IMR-90 (cell line): ENCODE data around the gene MAFG. TPM values are rescaled to one million over a fixed set of nuclear protein-coding genes. Genes with fewer than 3 reads are reported as not detected.

ENCODE experiments used
- ATAC-seq: fragments of 200-7000 bp; cut with Tn5 transposase; 2 replicates; pipeline ENCODE4 v1.9.1; 2020; ENCODE audit warnings: low read depth, mild to moderate bottlenecking, moderate library complexity
- BruUV-seq: library from RNA; stranded (reverse); fragments of 400-500 nt; replicated peaks from 2 replicates; lab custom pipeline; 2021; lab: Mats Ljungman, UMichigan
- CTCF ChIA-PET: fragments of 300-600 bp; formaldehyde crosslinking; extraction: SDS; loops from one replicate; lab custom pipeline; 2021; ENCODE audit warnings: antibody characterized with exemption; lab: Yijun Ruan, JAX
- POLR2A ChIA-PET: fragments of 300-600 bp; sonication (Branson Sonifier 250); formaldehyde crosslinking; loops from one replicate; lab custom pipeline; 2022; ENCODE audit warnings: antibody characterized with exemption; ENCODE audit not compliant: unreplicated experiment; lab: Charles Lee
- DNase-seq: peaks from one replicate; pipeline ENCODE4 v3.0.0; 2013
- H2AFZ ChIP-seq: replicated peaks from 2 replicates; pipeline ENCODE3; 2013; ENCODE audit warnings: low read length, mild to moderate bottlenecking; ENCODE audit not compliant: poor library complexity
- H2AK5ac ChIP-seq: 2 replicates; pipeline ENCODE4 v1.6.1; 2013; ENCODE audit warnings: low read depth, low read length, inconsistent platforms
- H2AK9ac ChIP-seq: replicated peaks from 2 replicates; pipeline ENCODE3; 2013; ENCODE audit warnings: mild to moderate bottlenecking, low read depth, low read length, moderate library complexity; ENCODE audit not compliant: poor library complexity
- H2BK120ac ChIP-seq: 2 replicates; pipeline ENCODE4 v1.6.1; 2013; ENCODE audit warnings: low read depth, low read length, inconsistent platforms
- H2BK15ac ChIP-seq: 3 replicates; pipeline ENCODE4 v1.6.1; 2013; ENCODE audit warnings: low read depth, low read length, inconsistent platforms
- H2BK20ac ChIP-seq: 2 replicates; pipeline ENCODE4 v1.6.1; 2013; ENCODE audit warnings: low read depth, mild to moderate bottlenecking, inconsistent platforms, low read length, moderate library complexity
- H2BK5ac ChIP-seq: 2 replicates; pipeline ENCODE4 v1.6.1; 2013; ENCODE audit warnings: mild to moderate bottlenecking, low read depth, low read length, inconsistent platforms; ENCODE audit not compliant: poor library complexity, severe bottlenecking
- H3K14ac ChIP-seq: replicated peaks from 2 replicates; pipeline ENCODE4 v1.6.1; 2013; ENCODE audit warnings: low read depth, low read length, inconsistent platforms
- H3K18ac ChIP-seq: 2 replicates; pipeline ENCODE4 v1.6.1; 2013; ENCODE audit warnings: low read depth, low read length, control low read depth
- H3K23ac ChIP-seq: 2 replicates; pipeline ENCODE4 v1.6.1; 2013; ENCODE audit warnings: low read depth, low read length, inconsistent platforms
- H3K27ac ChIP-seq: 2 replicates; pipeline ENCODE4 v1.5.1; 2013; ENCODE audit warnings: mild to moderate bottlenecking, control low read depth, low read length; ENCODE audit not compliant: insufficient read depth
- H3K27me3 ChIP-seq: 2 replicates; pipeline ENCODE4 v1.6.1; 2013; ENCODE audit warnings: low read length; ENCODE audit not compliant: control insufficient read depth, insufficient read depth
- H3K36me3 ChIP-seq: 2 replicates; pipeline ENCODE4 v1.6.1; 2013; ENCODE audit warnings: low read length, mixed read lengths; ENCODE audit not compliant: control insufficient read depth, insufficient read depth
- H3K4ac ChIP-seq: 2 replicates; pipeline ENCODE4 v1.6.1; 2013; ENCODE audit warnings: low read depth, low read length, inconsistent platforms
- H3K4me1 ChIP-seq: 2 replicates; pipeline ENCODE4 v1.6.1; 2013; ENCODE audit warnings: low read length, mixed read lengths; ENCODE audit not compliant: control insufficient read depth, insufficient read depth
- H3K4me2 ChIP-seq: 2 replicates; pipeline ENCODE4 v1.6.1; 2013; ENCODE audit warnings: low read depth, mild to moderate bottlenecking, control low read depth, low read length, moderate library complexity
- H3K4me3 ChIP-seq: 2 replicates; pipeline ENCODE4 v1.5.1; 2013; ENCODE audit warnings: low read depth, mild to moderate bottlenecking, control low read depth, low read length, moderate library complexity; ENCODE audit not compliant: insufficient read depth
- H3K56ac ChIP-seq: 2 replicates; pipeline ENCODE4 v1.6.1; 2013; ENCODE audit warnings: low read length, inconsistent platforms; ENCODE audit not compliant: insufficient read depth; ENCODE audit errors: extremely low read depth
- H3K79me1 ChIP-seq, 2 experiments: 2 replicates each; pipeline ENCODE4 v1.6.1; 2013; ENCODE audit warnings: low read length in 2 of 2, inconsistent platforms in 1 of 2, low read depth in 1 of 2
- H3K9ac ChIP-seq: 2 replicates; pipeline ENCODE4 v1.6.1; 2013; ENCODE audit warnings: low read depth, low read length, control low read depth
- H3K9me1 ChIP-seq: 2 replicates; pipeline ENCODE4 v1.6.1; 2013; ENCODE audit warnings: low read length, inconsistent platforms; ENCODE audit not compliant: insufficient read depth
- H3K9me3 ChIP-seq: 2 replicates; pipeline ENCODE4 v1.6.1; 2013; ENCODE audit warnings: low read length; ENCODE audit not compliant: control insufficient read depth, insufficient read depth
- H4K20me1 ChIP-seq: 2 replicates; pipeline ENCODE4 v1.6.1; 2013; ENCODE audit warnings: low read length, inconsistent platforms; ENCODE audit not compliant: insufficient read depth
- H4K5ac ChIP-seq: 2 replicates; pipeline ENCODE4 v1.6.1; 2013; ENCODE audit warnings: mild to moderate bottlenecking, low read depth, low read length, control low read depth
- H4K8ac ChIP-seq, 2 experiments: 2 replicates each; pipeline ENCODE4 v1.6.1; 2013; ENCODE audit warnings: low read depth in 2 of 2, low read length in 2 of 2, control low read depth in 1 of 2, inconsistent platforms in 1 of 2
- H4K91ac ChIP-seq: 2 replicates; pipeline ENCODE4 v1.6.1; 2013; ENCODE audit warnings: low read depth, low read length, inconsistent platforms; ENCODE audit not compliant: insufficient read depth
- CTCF ChIP-seq: conservative IDR thresholded peaks from 2 replicates; pipeline ENCODE4 v1.5.1; 2012; ENCODE audit warnings: mild to moderate bottlenecking, low read depth, low read length, improper control_type of control experiment
- FOS ChIP-seq: fragments of 150-350 bp; IDR thresholded peaks from 2 replicates; pipeline ENCODE4 v1.6.1; 2016; ENCODE audit warnings: low read depth, low read length
- WGBS, 2 experiments: methylation state at CpG; one replicate each; pipeline versions ENCODE4 v1.1.5 to v1.1.7; 2013; ENCODE audit warnings: missing lambda C conversion rate in 2 of 2; ENCODE audit not compliant: insufficient read length in 1 of 2; ENCODE audit errors: extremely low coverage in 2 of 2; 5-methylcytosine and 5-hydroxymethylcytosine counted together
- dilution Hi-C: fragments of 300-500 bp; cut with HindIII; formaldehyde crosslinking; loops from one replicate; pipeline ENCODE4 v1.14.3; 2018; ENCODE audit warnings: low sequenced_read_pairs; ENCODE audit not compliant: unreplicated experiment
- in situ Hi-C: fragments of 300-500 bp; cut with MboI; formaldehyde crosslinking; loops from 3 replicates; pipeline ENCODE4 v1.14.3; 2019; ENCODE audit warnings: low sequenced_read_pairs, inconsistent platforms, mixed read lengths
- intact Hi-C: fragments of 100-400 bp; cut with micrococcal nuclease; formaldehyde crosslinking; loops from 2 replicates; pipeline ENCODE4 v1.10.0; 2022
- polyA plus RNA-seq, 3 experiments: library from polyadenylated mRNA; depleted of rRNA; stranded (reverse); fragments of >200 nt; gene quantifications; 2 replicates each; pipeline ENCODE4 v1.2.3, GENCODE V29; 2012; ENCODE audit warnings: low replicate concordance in 1 of 3
- total RNA-seq: library from RNA; depleted of rRNA; stranded (reverse); fragments of >200 nt; gene quantifications from 2 replicates; pipeline ENCODE4 v1.2.3, GENCODE V29; 2012

MAFG gene
- total and polyA plus RNA-seq, 2 of the 4 experiments (the other 2 are of a cell fraction) = 6.1 to 15.4 TPM

- CTCF ChIA-PET = no interaction called here
- dilution Hi-C loops = no loop called here
- no TSS peak for BruUV-seq
Measured at GRCh38 chr17:81878294-81878693, 49.2 kb downstream of the MAFG start.

More at GRCh38 chr17:81878294-81878693, 49.2 kb downstream of the MAFG start:
- Histone ChIP-seq H2BK15ac (0 out of 3 replicates have a peak overlapping the region, but pooled peaks have one; percentile 84), H2BK5ac (peak overlapping the region; percentile 79), H3K56ac (no peak overlapping the region), H4K5ac (no peak overlapping the region), H3K4me1 (peaks cover 11% of the 10 kb centered on the region), H3K4ac (no peak overlapping the region), H3K4me3 (no peak overlapping the region), H3K4me2 (no peak overlapping the region), H3K9ac (no peak overlapping the region), H3K79me1 (peaks cover 17 to 45% of the 10 kb centered on the region in 2 experiments), H4K91ac (no peak overlapping the region), H2AFZ (no peak overlapping the region), H2AK5ac (no peak overlapping the region), H3K36me3 (peaks cover 10% of the 10 kb centered on the region), H2BK120ac (no peak overlapping the region; the same call in 1 of the 2 replicates), H4K20me1 (peaks cover 5% of the 10 kb centered on the region; the same call in 1 of the 2 replicates), H2BK20ac (no peak overlapping the region), H3K14ac (no peak overlapping the region), H3K18ac (no peak overlapping the region), H3K23ac (no peak overlapping the region), H3K9me1 (peaks cover 16% of the 10 kb centered on the region), H3K9me3 (no peaks in the 10 kb centered on the region), H3K27ac (peak overlapping the region; percentile 92), H4K8ac (peak overlapping the region in 1 of 2 experiments; percentile 37; a peak in 1 of 4 replicates), H2AK9ac (no peak overlapping the region), H3K27me3 (no peaks in the 10 kb centered on the region)
- DNase-seq = peak; percentile 73
- ATAC-seq = peak; percentile 76
- TF ChIP-seq CTCF = no peak
- peak; percentile 70; the same call in 1 of the 2 replicates for TF ChIP-seq FOS
- intact Hi-C loops (no loop called here), in situ Hi-C loops (no loop called here)
- WGBS, 2 experiments = 0% methylated on average over 1 of the region's 3 CpGs; no CpG with 5 or more reads in 1 of the 2 experiments
- POLR2A ChIA-PET = no interaction called here
